GM12891 (cell line): ENCODE results near the gene PELI1.
"Not testable (repeated sequence)": the region's sequence is repeated elsewhere in the genome, so short reads cannot be mapped to it uniquely, and the experiment has no call there.

Experiments used
- DNase-seq: peaks from one replicate; pipeline ENCODE4 v3.0.0; 2011; ENCODE audit warnings: low spot score; ENCODE audit not compliant: insufficient read length
- FAIRE-seq: peaks from 2 replicates; lab custom pipeline; 2011; peaks lifted over from hg19 to GRCh38; lab: Jason Lieb, UNC
- PAX5 ChIP-seq: IDR thresholded peaks from 2 replicates; pipeline ENCODE4 v1.6.1; 2011; ENCODE audit warnings: low read length, moderate library complexity, mild to moderate bottlenecking; ENCODE audit not compliant: insufficient read depth, severe bottlenecking
- POLR2A ChIP-seq: IDR thresholded peaks from 2 replicates; pipeline ENCODE4 v1.6.1; 2011; ENCODE audit warnings: low read depth, low read length, control low read depth
- POLR2AphosphoS5 ChIP-seq: IDR thresholded peaks from 2 replicates; pipeline ENCODE4 v1.6.1; 2011; ENCODE audit warnings: low read depth, low read length, control low read depth
- POU2F2 ChIP-seq: IDR thresholded peaks from 2 replicates; pipeline ENCODE4 v1.6.1; 2011; ENCODE audit warnings: low read depth, mild to moderate bottlenecking, control low read depth, low read length, moderate library complexity
- SPI1 ChIP-seq: IDR thresholded peaks from 2 replicates; pipeline ENCODE4 v1.6.1; 2011; ENCODE audit warnings: low read depth, low read length, control low read depth
- TAF1 ChIP-seq: IDR thresholded peaks from 2 replicates; pipeline ENCODE4 v1.6.1; 2011; ENCODE audit warnings: low read depth, low read length, control low read depth

PELI1 gene

DNA sequence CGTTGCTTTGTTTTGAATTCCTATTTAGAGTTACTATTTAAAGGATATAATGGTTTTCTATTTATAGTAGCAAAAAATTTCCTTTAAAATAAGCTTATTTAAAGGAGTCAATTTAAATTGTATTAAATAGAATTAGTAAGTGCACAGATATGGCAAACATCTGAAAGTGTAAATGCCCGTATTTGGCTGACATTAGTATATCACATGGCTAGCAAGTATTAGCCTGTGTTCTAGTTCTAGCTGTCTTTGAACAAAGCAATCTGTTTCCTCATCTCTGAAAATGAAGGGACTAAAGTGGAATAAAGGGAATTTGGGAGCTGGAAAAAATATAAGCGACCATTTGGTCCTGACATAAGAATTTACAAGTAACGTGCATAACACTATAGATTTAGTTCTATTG lies 32.2 kb downstream of the PELI1 start:
- FAIRE-seq = no peak
- no peak for TF ChIP-seq POLR2AphosphoS5
- TF ChIP-seq POU2F2 = no peak
- TF ChIP-seq POLR2A = no peak
- TF ChIP-seq PAX5 = no peak
- TF ChIP-seq SPI1 = no peak
- TF ChIP-seq TAF1 = no peak

GRCh38 chr2:64111426-64111825 lies 32.8 kb downstream of the PELI1 start:
- TF ChIP-seq POLR2A (no peak), SPI1 (no peak), POLR2AphosphoS5 (no peak), TAF1 (no peak), POU2F2 (no peak), PAX5 (no peak)
- DNase-seq (no peak), FAIRE-seq (no peak)

More for the DNA sequence above, 32.2 kb downstream of the PELI1 start:
- DNase-seq = no peak

DNA sequence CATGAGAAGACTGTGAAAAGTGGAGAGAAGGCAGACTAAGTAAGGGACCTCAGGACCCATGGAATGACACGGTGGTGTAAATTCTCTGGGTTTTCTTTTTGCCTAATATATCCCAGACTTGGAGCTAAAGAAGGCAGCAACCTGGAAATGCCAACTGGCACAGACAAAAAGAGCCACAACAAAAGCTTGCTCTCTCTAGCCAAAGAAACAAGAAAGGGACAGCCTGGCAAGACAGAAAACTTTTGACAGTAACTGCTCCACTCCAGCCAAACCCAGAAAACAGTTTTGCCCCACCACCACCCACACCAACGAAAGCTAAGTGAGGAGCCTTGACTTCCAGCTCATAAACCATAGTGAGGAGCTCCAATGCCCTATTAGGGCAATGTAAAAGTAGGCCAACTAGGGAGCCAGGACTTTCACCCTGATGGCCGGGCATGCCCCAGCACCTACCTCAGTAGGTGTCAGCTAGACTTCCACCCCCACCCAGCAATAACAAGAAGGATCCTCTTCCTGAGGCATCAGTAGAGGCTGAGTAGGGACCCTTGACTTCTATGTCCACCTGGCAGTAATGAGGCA lies 35.5 kb downstream of the PELI1 start:
- DNase-seq (no peak), FAIRE-seq (peak; percentile 20)
- TF ChIP-seq POU2F2 = no peak
- TF ChIP-seq POLR2AphosphoS5 = no peak
- no peak for TF ChIP-seq SPI1
- no peak for TF ChIP-seq POLR2A
- TF ChIP-seq TAF1 = no peak
- no peak for TF ChIP-seq PAX5

DNA sequence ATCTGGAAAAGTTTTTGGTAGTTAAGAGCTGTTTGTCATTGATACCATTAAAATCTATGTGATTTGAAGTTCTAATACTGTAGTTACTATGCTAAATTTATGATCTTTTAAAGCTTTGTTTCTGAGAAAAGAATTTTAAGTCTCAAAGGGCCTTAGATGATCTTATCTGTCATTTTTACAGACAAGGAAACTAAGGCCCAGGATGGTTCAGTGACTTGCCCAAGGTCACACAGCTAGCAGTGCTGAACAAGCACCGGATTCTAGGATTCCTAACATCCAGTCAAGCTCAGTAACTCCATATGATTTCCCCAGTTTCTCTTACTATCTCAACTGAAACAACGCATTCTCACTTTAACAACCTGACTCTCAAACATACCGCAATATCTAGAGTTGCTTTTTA lies 37.7 kb downstream of the PELI1 start:
- no peak for DNase-seq
- no peak for FAIRE-seq
- TF ChIP-seq TAF1 (no peak), POLR2A (no peak), PAX5 (no peak), SPI1 (no peak), POU2F2 (no peak), POLR2AphosphoS5 (no peak)

DNA sequence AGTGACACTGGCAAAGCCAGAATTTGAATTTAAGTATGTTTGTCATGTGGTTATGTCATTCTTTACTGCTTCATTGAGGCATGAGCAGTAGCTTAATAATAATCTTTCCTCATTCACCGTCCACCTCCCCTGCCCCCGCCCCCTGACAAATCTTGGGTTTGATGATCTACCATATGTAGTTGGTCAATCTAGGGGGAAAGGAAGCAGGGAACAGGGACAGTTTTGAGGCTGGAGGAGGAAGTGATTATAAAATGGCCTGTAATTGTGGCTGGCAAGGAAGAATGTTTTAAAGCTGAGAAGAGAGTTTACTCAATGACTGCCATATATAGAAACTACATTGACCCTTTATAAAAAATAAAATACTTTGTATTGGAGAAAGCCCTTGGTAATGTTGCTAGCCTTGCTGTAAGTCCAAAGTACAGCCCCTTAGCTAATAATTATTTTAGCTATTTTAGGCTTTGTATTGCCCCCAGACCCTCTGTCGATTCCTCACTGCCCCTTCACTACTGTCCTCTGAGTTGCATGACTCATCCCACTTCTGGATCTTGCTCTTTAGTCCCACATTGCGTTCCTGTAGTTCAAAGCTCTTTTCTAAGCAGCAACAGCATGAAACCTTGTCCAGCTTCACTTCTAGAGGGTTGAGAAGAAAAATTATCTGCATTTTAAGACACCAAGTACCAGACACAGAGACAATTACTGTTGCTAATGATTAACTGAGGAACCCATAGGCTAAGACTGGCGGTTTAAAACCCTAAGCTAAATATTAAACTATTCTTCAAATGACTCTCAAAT lies 38.4 kb downstream of the PELI1 start:
- DNase-seq = no peak
- peak; percentile 56 for FAIRE-seq
- TF ChIP-seq POLR2AphosphoS5 = no peak
- TF ChIP-seq POLR2A = no peak
- TF ChIP-seq PAX5 = no peak

- no peak for FAIRE-seq
- DNase-seq = no peak
- TF ChIP-seq POLR2A = no peak
- no peak for TF ChIP-seq TAF1
- TF ChIP-seq POLR2AphosphoS5 = no peak
- no peak for TF ChIP-seq PAX5
- TF ChIP-seq POU2F2 = no peak
- TF ChIP-seq SPI1 = no peak
These were observed 39.3 kb downstream of the PELI1 start for GRCh38 chr2:64104933-64105332.

- DNase-seq, FAIRE-seq: not testable (repeated sequence)
These were observed 41.5 kb downstream of the PELI1 start for GRCh38 chr2:64102736-64103135.

DNA sequence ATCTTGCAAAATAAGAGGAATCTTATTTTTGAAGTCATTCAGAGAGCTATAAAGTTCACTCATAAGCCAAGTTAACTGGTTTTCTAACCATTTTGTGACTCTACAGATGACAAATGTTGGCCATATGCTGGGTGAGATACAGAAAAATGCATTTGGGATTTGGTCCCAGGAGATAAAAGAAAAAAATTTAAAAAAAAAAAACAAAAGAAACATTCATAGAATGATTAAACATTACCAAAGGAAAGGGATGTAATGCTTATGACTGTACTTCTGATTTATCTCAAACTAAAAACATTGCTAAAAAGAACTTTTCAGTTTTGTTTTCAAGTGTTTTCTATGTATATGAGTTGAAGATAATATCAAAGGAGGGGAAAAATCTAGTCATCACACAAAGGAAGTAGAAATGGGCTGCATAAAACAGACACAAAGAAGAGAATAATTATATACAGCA lies 43.1 kb downstream of the PELI1 start:
- DNase-seq = no peak
- no peak for TF ChIP-seq POLR2A
- no peak for TF ChIP-seq POU2F2
- TF ChIP-seq SPI1 = no peak
- TF ChIP-seq POLR2AphosphoS5 = no peak
- no peak for TF ChIP-seq TAF1
- TF ChIP-seq PAX5 = no peak
- no peak for FAIRE-seq

GRCh38 chr2:64100584-64100983 lies 43.6 kb downstream of the PELI1 start:
- peak; percentile 9 for FAIRE-seq
- not testable (repeated sequence) for DNase-seq

DNA sequence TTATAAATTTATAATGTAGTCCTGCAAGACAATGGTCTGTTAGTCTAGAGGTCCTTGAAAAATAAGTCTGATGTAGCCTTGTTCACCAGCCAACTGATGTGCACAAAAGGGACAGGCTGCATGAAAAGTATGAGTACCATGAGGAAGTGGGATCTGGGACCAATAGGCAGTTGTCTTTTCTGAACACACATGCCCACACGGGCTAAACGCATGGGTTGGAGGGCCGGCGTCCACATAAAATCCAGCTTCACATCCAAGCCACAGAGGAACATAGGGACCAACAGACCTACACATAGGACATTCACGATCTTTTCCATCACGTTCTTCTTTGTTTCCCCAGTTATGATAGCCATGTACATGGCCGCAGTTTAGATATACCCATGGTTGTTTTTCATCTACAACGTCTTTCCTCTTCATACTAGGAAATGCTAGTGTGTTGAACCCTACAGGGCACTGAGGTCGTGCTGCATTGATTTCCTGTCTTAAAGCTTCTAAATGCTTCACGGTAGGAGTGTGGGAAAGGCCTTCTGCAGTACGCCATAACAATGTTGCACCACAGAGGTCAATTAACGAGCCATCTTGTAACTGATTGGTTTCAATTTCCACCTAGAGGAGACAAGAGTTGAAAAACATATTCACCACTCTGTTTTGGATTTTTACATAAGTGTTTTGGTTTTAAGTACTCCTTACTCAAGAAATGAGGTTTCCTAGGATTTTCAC lies 49.4 kb downstream of the PELI1 start:
- no peak for DNase-seq
- TF ChIP-seq SPI1 (peak; percentile 46), POLR2AphosphoS5 (no peak)
- peak; percentile 68 for FAIRE-seq
